Breast epithelium (tissue), 3 donors: ENCODE measurements around the gene TGM5.

Source experiments
- POLR2A ChIP-seq: fragments of 450-650 bp; IDR thresholded peaks from one replicate; pipeline ENCODE4 v1.6.1; 2016; ENCODE audit warnings: antibody characterized with exemption, mild to moderate bottlenecking, moderate library complexity
- POLR2AphosphoS5 ChIP-seq, 3 donors: sonication (generic); formaldehyde crosslinking; IDR thresholded peaks; one replicate each; pipeline ENCODE4 v1.6.1; 2017; ENCODE audit warnings: antibody characterized with exemption in 3 of 3
- TF ChIP-seq, protein P1 (sequence below), 3 donors: fragments of 450-650 bp; IDR thresholded peaks; one replicate each; pipeline ENCODE4 v1.5.1; 2016 to 2017; ENCODE audit warnings: antibody characterized with exemption in 3 of 3, mild to moderate bottlenecking in 3 of 3, moderate library complexity in 3 of 3

- TF ChIP-seq, protein P1, sequence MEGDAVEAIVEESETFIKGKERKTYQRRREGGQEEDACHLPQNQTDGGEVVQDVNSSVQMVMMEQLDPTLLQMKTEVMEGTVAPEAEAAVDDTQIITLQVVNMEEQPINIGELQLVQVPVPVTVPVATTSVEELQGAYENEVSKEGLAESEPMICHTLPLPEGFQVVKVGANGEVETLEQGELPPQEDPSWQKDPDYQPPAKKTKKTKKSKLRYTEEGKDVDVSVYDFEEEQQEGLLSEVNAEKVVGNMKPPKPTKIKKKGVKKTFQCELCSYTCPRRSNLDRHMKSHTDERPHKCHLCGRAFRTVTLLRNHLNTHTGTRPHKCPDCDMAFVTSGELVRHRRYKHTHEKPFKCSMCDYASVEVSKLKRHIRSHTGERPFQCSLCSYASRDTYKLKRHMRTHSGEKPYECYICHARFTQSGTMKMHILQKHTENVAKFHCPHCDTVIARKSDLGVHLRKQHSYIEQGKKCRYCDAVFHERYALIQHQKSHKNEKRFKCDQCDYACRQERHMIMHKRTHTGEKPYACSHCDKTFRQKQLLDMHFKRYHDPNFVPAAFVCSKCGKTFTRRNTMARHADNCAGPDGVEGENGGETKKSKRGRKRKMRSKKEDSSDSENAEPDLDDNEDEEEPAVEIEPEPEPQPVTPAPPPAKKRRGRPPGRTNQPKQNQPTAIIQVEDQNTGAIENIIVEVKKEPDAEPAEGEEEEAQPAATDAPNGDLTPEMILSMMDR (IDR thresholded peaks at IDR 0.05), result no peak
- no peak for TF ChIP-seq POLR2A
- no peak for TF ChIP-seq POLR2AphosphoS5 (IDR thresholded peaks at IDR 0.05)
Measured at GRCh38 chr15:43237842-43238470, 28.8 kb downstream of the TGM5 start.
